Measurements from ENCODE around the gene OLFML2A. TPM values are rescaled to one million over a fixed set of nuclear protein-coding genes. Genes with fewer than 3 reads are reported as not detected.

Gene OLFML2A
- total RNA-seq, 2 donors from 2014 or later = 16.7 to 18.5 TPM

GRCh38 chr9:124739360-124739759 is 37.6 kb upstream of the OLFML2A start:
- Histone ChIP-seq H3K4me1 (replicated peaks) (no peaks in the 10 kb centered on the region), H3K27ac (no peak overlapping the region), H3K36me3 (no peaks in the 10 kb centered on the region), H3K4me3 (no peak overlapping the region), H3K9me3 (no peaks in the 10 kb centered on the region), H3K27me3 (replicated peaks; ENCODE audit: insufficient read depth) (no peaks in the 10 kb centered on the region)
- 83% methylated on average over 2 of the region's 2 CpGs for WGBS
- intact Hi-C loops (cut with DNase I) = no loop called here
- no peak for DNase-seq (ENCODE audit: low spot score)
- TF ChIP-seq POLR2AphosphoS5 (IDR thresholded peaks at IDR 0.05) = no peak
- no peak for TF ChIP-seq CTCF (IDR thresholded peaks at IDR 0.05)
- no peak for TF ChIP-seq POLR2A (IDR thresholded peaks at IDR 0.05)

DNA sequence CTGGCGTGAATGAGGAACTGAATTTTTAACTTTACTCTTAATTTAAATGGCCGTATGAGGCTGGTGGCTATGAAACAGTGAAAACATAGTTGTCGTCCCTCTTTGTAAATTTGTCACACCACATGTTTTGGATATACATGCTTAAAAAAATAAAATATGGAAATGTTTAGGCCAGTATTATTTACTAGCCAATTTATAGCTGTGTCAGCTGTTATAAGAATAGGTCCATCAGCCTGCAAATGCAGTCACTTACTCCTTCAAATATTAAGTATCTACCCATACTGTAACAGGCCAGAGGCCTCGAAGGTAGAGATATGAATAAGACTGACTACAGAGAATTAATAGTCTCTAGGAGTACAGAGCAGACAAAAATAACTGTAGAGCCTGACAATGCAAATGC is 35.8 kb upstream of the OLFML2A start:
- TF ChIP-seq POLR2AphosphoS5 (IDR thresholded peaks at IDR 0.05) = no peak
- TF ChIP-seq POLR2A (IDR thresholded peaks at IDR 0.05) = no peak
- no peak for TF ChIP-seq CTCF (IDR thresholded peaks at IDR 0.05)
- no peak for DNase-seq (ENCODE audit: low spot score)
- Histone ChIP-seq H3K4me1 (replicated peaks) (no peaks in the 10 kb centered on the region), H3K27me3 (replicated peaks; ENCODE audit: insufficient read depth) (no peaks in the 10 kb centered on the region), H3K4me3 (no peak overlapping the region), H3K9me3 (no peaks in the 10 kb centered on the region), H3K27ac (no peak overlapping the region), H3K36me3 (no peaks in the 10 kb centered on the region)
- intact Hi-C loops (cut with DNase I) = no loop called here
- WGBS = 97% methylated on average over 4 of the region's 4 CpGs

GRCh38 chr9:124741662-124742061 is 35.3 kb upstream of the OLFML2A start:
- Histone ChIP-seq H3K27ac (no peak overlapping the region), H3K36me3 (no peaks in the 10 kb centered on the region), H3K27me3 (replicated peaks; ENCODE audit: insufficient read depth) (no peaks in the 10 kb centered on the region), H3K4me3 (no peak overlapping the region), H3K4me1 (replicated peaks) (no peaks in the 10 kb centered on the region), H3K9me3 (no peaks in the 10 kb centered on the region)
- 84% methylated on average over 4 of the region's 4 CpGs for WGBS
- DNase-seq (ENCODE audit: low spot score) = no peak
- TF ChIP-seq POLR2AphosphoS5 (IDR thresholded peaks at IDR 0.05) = no peak
- TF ChIP-seq CTCF (IDR thresholded peaks at IDR 0.05) = no peak
- TF ChIP-seq POLR2A (IDR thresholded peaks at IDR 0.05) = no peak
- intact Hi-C loops (cut with DNase I) = no loop called here

DNA sequence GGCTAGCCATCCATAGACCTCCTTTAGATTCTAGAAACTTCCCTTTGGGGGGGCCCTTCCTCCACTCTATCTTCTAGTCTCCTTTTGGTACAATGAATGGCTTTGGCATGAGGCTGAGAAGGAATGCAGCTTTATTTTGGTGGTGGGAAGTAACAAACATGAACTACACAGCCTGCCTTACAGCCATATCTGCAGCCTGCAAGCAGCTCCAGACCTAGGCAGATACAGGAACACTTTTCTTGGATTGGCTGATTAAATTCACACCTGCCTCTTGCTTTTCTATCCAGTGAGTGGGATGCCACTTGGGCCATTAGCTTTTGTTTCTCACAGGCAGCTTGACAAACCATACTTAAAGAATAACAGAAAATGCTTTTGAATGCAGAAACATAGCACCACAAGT is 34.0 kb upstream of the OLFML2A start:
- intact Hi-C loops (cut with DNase I) = no loop called here
- TF ChIP-seq POLR2A (IDR thresholded peaks at IDR 0.05) (no peak), POLR2AphosphoS5 (IDR thresholded peaks at IDR 0.05) (no peak), CTCF (IDR thresholded peaks at IDR 0.05) (no peak)
- no peaks in the 10 kb centered on the region for H3K9me3 ChIP-seq
- no peak overlapping the region for H3K4me3 ChIP-seq
- no peaks in the 10 kb centered on the region for H3K36me3 ChIP-seq
- no peak overlapping the region for H3K27ac ChIP-seq
- no peaks in the 10 kb centered on the region for H3K27me3 ChIP-seq (replicated peaks; ENCODE audit: insufficient read depth)
- no peaks in the 10 kb centered on the region for H3K4me1 ChIP-seq (replicated peaks)
- no peak for DNase-seq (ENCODE audit: low spot score)

- WGBS = 88% methylated on average over 5 of the region's 5 CpGs
- no peaks in the 10 kb centered on the region for H3K27me3 ChIP-seq (replicated peaks; ENCODE audit: insufficient read depth)
- TF ChIP-seq CTCF (IDR thresholded peaks at IDR 0.05) = no peak
- TF ChIP-seq POLR2A (IDR thresholded peaks at IDR 0.05) = no peak
- TF ChIP-seq POLR2AphosphoS5 (IDR thresholded peaks at IDR 0.05) = no peak
Measured at GRCh38 chr9:124743686-124744348, 33.1 kb upstream of the OLFML2A start.

More at GRCh38 chr9:124743686-124744348, 33.1 kb upstream of the OLFML2A start:
- intact Hi-C loops (cut with DNase I) = no loop called here
- Histone ChIP-seq H3K9me3 (no peaks in the 10 kb centered on the region), H3K4me3 (no peak overlapping the region), H3K36me3 (no peaks in the 10 kb centered on the region), H3K4me1 (replicated peaks) (no peaks in the 10 kb centered on the region), H3K27ac (no peak overlapping the region)
- DNase-seq (ENCODE audit: low spot score) = no peak

Measured in prostate gland (tissue), 2 donors.